Measurements from ENCODE around the gene DBNDD2.

Gene DBNDD2

DNA sequence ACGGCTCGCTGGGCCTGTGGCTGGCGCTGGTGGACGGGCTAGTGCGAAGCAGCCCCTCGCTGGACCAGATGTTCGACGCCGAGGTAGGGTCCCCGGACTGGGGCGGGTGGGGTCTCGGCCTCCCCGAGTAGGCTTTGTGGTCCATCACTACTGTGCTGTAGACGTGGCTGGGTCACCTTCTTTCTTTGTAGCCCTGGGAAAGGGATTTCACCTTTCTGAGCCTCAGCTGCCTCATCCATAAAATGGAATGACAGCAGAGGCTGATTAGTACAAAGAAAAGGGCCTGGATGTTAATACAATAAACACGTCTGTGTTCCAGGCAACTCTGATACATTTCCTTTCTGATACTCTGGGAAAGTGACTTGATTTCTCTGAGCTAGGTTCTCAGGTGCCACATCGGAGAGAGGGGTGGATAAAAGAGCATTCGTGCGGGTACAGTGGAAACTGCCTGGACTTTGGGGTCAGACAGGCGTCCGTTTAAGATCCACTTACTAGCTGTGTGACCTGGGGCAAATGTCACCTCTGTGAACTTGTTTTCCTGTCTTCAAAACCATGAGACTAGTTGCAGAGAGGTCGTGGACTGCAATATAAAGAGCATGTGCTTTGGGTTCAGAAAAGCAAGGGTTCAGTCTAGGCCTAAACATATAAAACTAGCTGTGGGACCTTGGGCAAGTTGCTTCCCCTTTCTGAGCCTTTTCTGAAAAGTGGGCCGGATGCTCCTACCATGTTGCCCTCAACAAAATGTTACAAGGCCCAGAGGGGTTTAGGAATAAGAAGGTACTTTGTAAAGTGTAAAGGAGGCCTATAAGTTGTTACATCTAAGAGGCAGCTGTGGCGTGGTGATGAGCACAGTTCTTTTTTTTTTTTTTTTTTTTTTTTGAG, 44.2 kb upstream of the DBNDD2 start:
- TF ChIP-seq TCF12 (IDR thresholded peaks at IDR 0.05; ENCODE audit: low read depth) (no peak), NFIC (IDR thresholded peaks at IDR 0.05) (no peak), ZBTB7A (IDR thresholded peaks at IDR 0.05; ENCODE audit: low read depth) (no peak)

DNA sequence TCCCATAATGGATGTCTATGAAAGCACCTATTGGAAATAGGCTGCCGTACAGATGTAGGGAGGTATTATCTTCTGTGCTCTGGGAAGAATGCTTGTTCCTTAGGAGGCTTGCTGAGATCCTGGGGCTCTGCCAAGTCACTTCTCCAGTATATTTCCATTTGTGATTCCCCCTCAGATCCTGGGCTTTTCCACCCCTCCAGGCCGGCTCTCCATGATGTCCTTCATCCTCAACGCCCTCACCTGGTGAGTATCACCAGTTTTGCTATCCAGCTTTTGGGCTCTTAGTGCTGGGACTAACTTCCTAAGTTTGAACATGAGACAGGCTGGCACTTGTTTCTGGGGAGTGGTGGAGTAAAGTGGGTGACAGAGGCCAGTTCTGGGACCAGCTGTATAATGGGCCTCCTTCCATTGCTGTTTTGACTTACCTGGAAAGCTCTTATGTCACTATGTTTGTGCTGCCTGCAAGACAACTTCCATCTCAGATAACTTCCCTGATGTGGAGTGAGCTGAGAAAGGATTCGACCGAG, 42.6 kb upstream of the DBNDD2 start:
- TF ChIP-seq CEBPB (IDR thresholded peaks at IDR 0.05): no peak
- no peak for TF ChIP-seq CREB1 (IDR thresholded peaks at IDR 0.05; ENCODE audit: low read depth)

DNA sequence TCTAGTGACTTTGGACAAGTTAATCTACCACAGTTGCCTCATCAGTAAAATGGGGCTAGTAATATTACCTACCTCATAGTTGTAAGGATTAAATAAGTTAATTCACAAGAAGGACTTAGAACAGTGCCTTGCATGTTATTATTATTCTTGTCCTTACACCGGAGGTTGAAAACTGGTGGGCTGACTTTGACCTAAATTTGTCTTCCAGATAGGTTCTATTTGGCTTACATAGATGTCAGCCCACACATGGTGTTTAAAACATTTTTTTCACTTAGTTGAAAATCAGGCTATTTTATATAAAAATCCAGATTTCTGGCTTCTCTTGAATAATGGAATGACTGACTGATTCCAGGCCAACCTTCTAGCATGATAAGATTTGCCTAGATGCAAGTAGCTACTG, 41.9 kb upstream of the DBNDD2 start:
- TF ChIP-seq FOXM1 (IDR thresholded peaks at IDR 0.05; ENCODE audit: borderline replicate concordance, low read depth) (no peak), NFIC (IDR thresholded peaks at IDR 0.05) (no peak), TEAD4 (IDR thresholded peaks at IDR 0.05) (no peak), CEBPB (IDR thresholded peaks at IDR 0.05) (no peak), EGR1 (IDR thresholded peaks at IDR 0.05) (no peak), TCF12 (IDR thresholded peaks at IDR 0.05; ENCODE audit: low read depth) (no peak), CREB1 (IDR thresholded peaks at IDR 0.05; ENCODE audit: low read depth) (no peak), TAF1 (IDR thresholded peaks at IDR 0.05; ENCODE audit: low read depth) (no peak), YY1 (IDR thresholded peaks at IDR 0.05; ENCODE audit: low read depth) (no peak), RAD21 (IDR thresholded peaks at IDR 0.05; ENCODE audit: low read depth) (no peak), ZBTB7A (IDR thresholded peaks at IDR 0.05; ENCODE audit: low read depth) (no peak), EP300 (IDR thresholded peaks at IDR 0.05; ENCODE audit: borderline replicate concordance) (no peak)
- TF ChIP-seq, protein P1, sequence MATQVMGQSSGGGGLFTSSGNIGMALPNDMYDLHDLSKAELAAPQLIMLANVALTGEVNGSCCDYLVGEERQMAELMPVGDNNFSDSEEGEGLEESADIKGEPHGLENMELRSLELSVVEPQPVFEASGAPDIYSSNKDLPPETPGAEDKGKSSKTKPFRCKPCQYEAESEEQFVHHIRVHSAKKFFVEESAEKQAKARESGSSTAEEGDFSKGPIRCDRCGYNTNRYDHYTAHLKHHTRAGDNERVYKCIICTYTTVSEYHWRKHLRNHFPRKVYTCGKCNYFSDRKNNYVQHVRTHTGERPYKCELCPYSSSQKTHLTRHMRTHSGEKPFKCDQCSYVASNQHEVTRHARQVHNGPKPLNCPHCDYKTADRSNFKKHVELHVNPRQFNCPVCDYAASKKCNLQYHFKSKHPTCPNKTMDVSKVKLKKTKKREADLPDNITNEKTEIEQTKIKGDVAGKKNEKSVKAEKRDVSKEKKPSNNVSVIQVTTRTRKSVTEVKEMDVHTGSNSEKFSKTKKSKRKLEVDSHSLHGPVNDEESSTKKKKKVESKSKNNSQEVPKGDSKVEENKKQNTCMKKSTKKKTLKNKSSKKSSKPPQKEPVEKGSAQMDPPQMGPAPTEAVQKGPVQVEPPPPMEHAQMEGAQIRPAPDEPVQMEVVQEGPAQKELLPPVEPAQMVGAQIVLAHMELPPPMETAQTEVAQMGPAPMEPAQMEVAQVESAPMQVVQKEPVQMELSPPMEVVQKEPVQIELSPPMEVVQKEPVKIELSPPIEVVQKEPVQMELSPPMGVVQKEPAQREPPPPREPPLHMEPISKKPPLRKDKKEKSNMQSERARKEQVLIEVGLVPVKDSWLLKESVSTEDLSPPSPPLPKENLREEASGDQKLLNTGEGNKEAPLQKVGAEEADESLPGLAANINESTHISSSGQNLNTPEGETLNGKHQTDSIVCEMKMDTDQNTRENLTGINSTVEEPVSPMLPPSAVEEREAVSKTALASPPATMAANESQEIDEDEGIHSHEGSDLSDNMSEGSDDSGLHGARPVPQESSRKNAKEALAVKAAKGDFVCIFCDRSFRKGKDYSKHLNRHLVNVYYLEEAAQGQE (IDR thresholded peaks at IDR 0.05; ENCODE audit: low read depth): no peak
- TF ChIP-seq, protein P2, sequence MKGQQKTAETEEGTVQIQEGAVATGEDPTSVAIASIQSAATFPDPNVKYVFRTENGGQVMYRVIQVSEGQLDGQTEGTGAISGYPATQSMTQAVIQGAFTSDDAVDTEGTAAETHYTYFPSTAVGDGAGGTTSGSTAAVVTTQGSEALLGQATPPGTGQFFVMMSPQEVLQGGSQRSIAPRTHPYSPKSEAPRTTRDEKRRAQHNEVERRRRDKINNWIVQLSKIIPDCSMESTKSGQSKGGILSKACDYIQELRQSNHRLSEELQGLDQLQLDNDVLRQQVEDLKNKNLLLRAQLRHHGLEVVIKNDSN (IDR thresholded peaks at IDR 0.05): no peak
- TF ChIP-seq, protein P3, sequence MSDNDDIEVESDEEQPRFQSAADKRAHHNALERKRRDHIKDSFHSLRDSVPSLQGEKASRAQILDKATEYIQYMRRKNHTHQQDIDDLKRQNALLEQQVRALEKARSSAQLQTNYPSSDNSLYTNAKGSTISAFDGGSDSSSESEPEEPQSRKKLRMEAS (IDR thresholded peaks at IDR 0.05): no peak

DNA sequence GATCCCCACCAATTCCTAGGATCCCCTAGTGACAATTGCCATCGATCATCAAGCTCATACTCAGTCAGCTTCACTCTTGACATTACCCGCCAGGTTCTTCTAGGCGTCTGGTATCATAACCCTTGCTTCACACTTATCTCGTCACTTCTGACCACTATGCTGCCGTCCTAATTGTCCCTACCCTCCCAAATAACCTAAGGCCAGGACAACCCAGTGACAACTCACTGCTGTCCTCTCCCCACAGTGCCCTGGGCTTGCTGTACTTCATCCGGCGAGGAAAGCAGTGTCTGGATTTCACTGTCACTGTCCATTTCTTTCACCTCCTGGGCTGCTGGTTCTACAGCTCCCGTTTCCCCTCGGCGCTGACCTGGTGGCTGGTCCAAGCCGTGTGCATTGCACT, 41.5 kb upstream of the DBNDD2 start:
- TF ChIP-seq, protein P2 (IDR thresholded peaks at IDR 0.05): no peak
- TF ChIP-seq CREB1 (IDR thresholded peaks at IDR 0.05; ENCODE audit: low read depth): no peak

DNA sequence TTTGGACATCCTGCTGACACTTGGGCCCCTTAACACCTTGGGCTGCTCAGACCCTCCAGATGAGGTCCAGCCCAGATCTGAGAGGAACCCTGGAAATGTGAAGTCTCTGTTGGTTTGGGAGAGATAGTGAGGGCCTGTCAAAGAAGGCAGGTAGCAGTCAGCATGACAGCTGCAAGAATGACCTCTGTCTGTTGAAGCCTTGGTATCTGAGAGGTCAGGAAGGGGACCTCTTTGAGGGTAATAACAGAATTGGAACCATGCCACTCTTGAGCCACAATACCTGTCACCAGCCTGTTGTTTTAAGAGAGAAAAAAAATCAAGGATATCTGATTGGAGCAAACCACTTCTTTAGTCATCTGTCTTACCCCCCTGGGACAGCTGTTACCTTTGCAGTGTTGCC, 41.0 kb upstream of the DBNDD2 start:
- no peak for TF ChIP-seq YY1 (IDR thresholded peaks at IDR 0.05; ENCODE audit: low read depth)
- no peak for TF ChIP-seq RAD21 (IDR thresholded peaks at IDR 0.05; ENCODE audit: low read depth)
- no peak for TF ChIP-seq TCF12 (IDR thresholded peaks at IDR 0.05; ENCODE audit: low read depth)
- TF ChIP-seq, protein P1 (IDR thresholded peaks at IDR 0.05; ENCODE audit: low read depth): no peak
- TF ChIP-seq, protein P2 (IDR thresholded peaks at IDR 0.05): no peak
- no peak for TF ChIP-seq ZBTB7A (IDR thresholded peaks at IDR 0.05; ENCODE audit: low read depth)
- no peak for TF ChIP-seq EGR1 (IDR thresholded peaks at IDR 0.05)

DNA sequence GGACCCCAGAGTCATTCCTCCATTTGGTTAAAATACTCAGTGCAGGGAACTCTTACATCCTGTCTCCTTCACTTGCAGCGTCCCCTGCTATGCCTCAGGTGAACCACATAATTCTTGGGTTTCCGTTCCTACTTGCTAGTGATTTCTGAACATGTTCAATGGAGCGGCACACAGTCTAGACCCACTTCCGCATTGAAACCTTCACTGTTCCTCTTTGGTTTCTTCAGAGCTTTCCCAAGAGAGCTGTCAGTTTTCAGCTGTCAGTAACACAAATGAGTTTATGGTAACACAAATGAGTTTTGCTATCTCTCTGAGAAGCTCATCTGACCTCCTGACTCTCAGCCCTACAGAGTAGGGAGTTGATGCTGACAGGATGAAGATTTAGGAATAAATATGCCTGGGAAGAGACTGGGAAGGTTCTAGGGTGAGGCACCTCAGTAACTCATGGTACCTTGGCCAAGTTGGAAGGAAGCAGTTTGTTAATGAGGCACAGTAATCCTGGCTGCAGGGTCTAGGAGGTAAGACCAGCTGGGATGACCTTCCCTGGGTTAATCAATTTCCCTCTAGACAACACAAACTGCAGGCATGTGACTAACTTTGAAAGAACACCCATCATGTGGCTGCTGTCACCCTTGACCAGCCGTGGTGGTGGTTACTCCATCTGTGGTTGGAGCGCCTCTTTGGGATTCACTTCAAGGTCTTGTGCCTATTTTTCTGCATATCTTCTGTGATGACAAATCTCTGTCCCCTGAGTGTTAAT, 39.7 kb upstream of the DBNDD2 start:
- TF ChIP-seq, protein P1 (IDR thresholded peaks at IDR 0.05; ENCODE audit: low read depth): no peak
- TF ChIP-seq FOXM1 (IDR thresholded peaks at IDR 0.05; ENCODE audit: borderline replicate concordance, low read depth) (no peak), TCF12 (IDR thresholded peaks at IDR 0.05; ENCODE audit: low read depth) (no peak), NFIC (IDR thresholded peaks at IDR 0.05) (no peak), CREB1 (IDR thresholded peaks at IDR 0.05; ENCODE audit: low read depth) (no peak), EP300 (IDR thresholded peaks at IDR 0.05; ENCODE audit: borderline replicate concordance) (no peak), TEAD4 (IDR thresholded peaks at IDR 0.05) (no peak), RAD21 (IDR thresholded peaks at IDR 0.05; ENCODE audit: low read depth) (no peak), CEBPB (IDR thresholded peaks at IDR 0.05) (no peak), TAF1 (IDR thresholded peaks at IDR 0.05; ENCODE audit: low read depth) (no peak), EGR1 (IDR thresholded peaks at IDR 0.05) (no peak), YY1 (IDR thresholded peaks at IDR 0.05; ENCODE audit: low read depth) (no peak), ZBTB7A (IDR thresholded peaks at IDR 0.05; ENCODE audit: low read depth) (no peak)
- TF ChIP-seq, protein P3 (IDR thresholded peaks at IDR 0.05): no peak
- TF ChIP-seq, protein P2 (IDR thresholded peaks at IDR 0.05): no peak
